Measurements from ENCODE around the gene BRME1.

Gene BRME1

GRCh38 chr19:13905634-13906520 lies at the start of gene BRME1, which contains the start of gene CC2D1A:
Gene BRME1, minus strand, starts transcription at chr19:13906117. Its CDS starts 1,225 bp downstream, at chr19:13904892.
Gene CC2D1A, plus strand, starts transcription at chr19:13906201. Its CDS starts 241 bp downstream, at chr19:13906442.
- DNase-seq (ENCODE audit: low read depth in 2 of 2) = peak; percentile 92 to 94

GRCh38 chr19:13954185-13954584 lies 48.3 kb upstream of the BRME1 start:
- DNase-seq (ENCODE audit: low read depth in 2 of 2) = no peak

- no peak for DNase-seq (ENCODE audit: low read depth in 2 of 2)
These were observed 47.1 kb upstream of the BRME1 start for GRCh38 chr19:13952931-13953531.

GRCh38 chr19:13952154-13952930 lies 46.4 kb upstream of the BRME1 start, which contains the start of gene DCAF15:
Gene DCAF15, plus strand, starts transcription at chr19:13952509. Its CDS starts 4 bp downstream, at chr19:13952513.
- DNase-seq (ENCODE audit: low read depth in 2 of 2) = peak; percentile 96 to 99

GRCh38 chr19:13951799-13952153 lies 45.9 kb upstream of the BRME1 start:
- DNase-seq (ENCODE audit: low read depth in 2 of 2) = no peak

- no peak for DNase-seq (ENCODE audit: low read depth in 2 of 2)
These were observed 45.1 kb upstream of the BRME1 start for GRCh38 chr19:13951043-13951442.

- DNase-seq (ENCODE audit: low read depth in 2 of 2) = no peak
These were observed 40.5 kb upstream of the BRME1 start for GRCh38 chr19:13946414-13946813.

GRCh38 chr19:13942023-13942684 lies 36.2 kb upstream of the BRME1 start:
- DNase-seq (ENCODE audit: low read depth in 2 of 2) = no peak

GRCh38 chr19:13938301-13939064 lies 32.6 kb upstream of the BRME1 start, which contains the start of gene PODNL1:
Gene PODNL1, minus strand, starts transcription at chr19:13938417. Its CDS starts 236 bp downstream, at chr19:13938181.
- no peak for DNase-seq (ENCODE audit: low read depth in 2 of 2)

GRCh38 chr19:13937479-13938300 lies 31.8 kb upstream of the BRME1 start:
- no peak for DNase-seq (ENCODE audit: low read depth in 2 of 2)

- no peak for DNase-seq (ENCODE audit: low read depth in 2 of 2)
These were observed 30.0 kb upstream of the BRME1 start for GRCh38 chr19:13935765-13936510.

GRCh38 chr19:13934785-13935109 lies 28.8 kb upstream of the BRME1 start:
- no peak for DNase-seq (ENCODE audit: low read depth in 2 of 2)

GRCh38 chr19:13932911-13933393 lies 27.0 kb upstream of the BRME1 start:
- no peak for DNase-seq (ENCODE audit: low read depth in 2 of 2)

- DNase-seq (ENCODE audit: low read depth in 2 of 2) = no peak
These were observed 26.3 kb upstream of the BRME1 start for GRCh38 chr19:13932149-13932637.

- no peak for DNase-seq (ENCODE audit: low read depth in 2 of 2)
These were observed 25.7 kb upstream of the BRME1 start for GRCh38 chr19:13931391-13932148.

GRCh38 chr19:13930402-13930801 lies 24.5 kb upstream of the BRME1 start:
- DNase-seq (ENCODE audit: low read depth in 2 of 2) = no peak

- no peak for DNase-seq (ENCODE audit: low read depth in 2 of 2)
These were observed 24.0 kb upstream of the BRME1 start for GRCh38 chr19:13929956-13930355.

- DNase-seq (ENCODE audit: low read depth in 2 of 2) = no peak
These were observed 23.4 kb upstream of the BRME1 start for GRCh38 chr19:13929340-13929739.
